IMR-90 (cell line): ENCODE measurements around the gene DDX31. TPM values are rescaled to one million over a fixed set of nuclear protein-coding genes. Genes with fewer than 3 reads are reported as not detected.

Experiments
- ATAC-seq: fragments of 200-7000 bp; cut with Tn5 transposase; 2 replicates; pipeline ENCODE4 v1.9.1; 2020; ENCODE audit warnings: low read depth, mild to moderate bottlenecking, moderate library complexity
- BruUV-seq: library from RNA; stranded (reverse); fragments of 400-500 nt; replicated peaks from 2 replicates; lab custom pipeline; 2021; lab: Mats Ljungman, UMichigan
- CTCF ChIA-PET: fragments of 300-600 bp; formaldehyde crosslinking; extraction: SDS; loops from one replicate; lab custom pipeline; 2021; ENCODE audit warnings: antibody characterized with exemption; lab: Yijun Ruan, JAX
- POLR2A ChIA-PET: fragments of 300-600 bp; sonication (Branson Sonifier 250); formaldehyde crosslinking; loops from one replicate; lab custom pipeline; 2022; ENCODE audit warnings: antibody characterized with exemption; ENCODE audit not compliant: unreplicated experiment; lab: Charles Lee
- DNase-seq: peaks from one replicate; pipeline ENCODE4 v3.0.0; 2013
- H2AFZ ChIP-seq: replicated peaks from 2 replicates; pipeline ENCODE3; 2013; ENCODE audit warnings: low read length, mild to moderate bottlenecking; ENCODE audit not compliant: poor library complexity
- H2AK5ac ChIP-seq: 2 replicates; pipeline ENCODE4 v1.6.1; 2013; ENCODE audit warnings: low read depth, low read length, inconsistent platforms
- H2AK9ac ChIP-seq: replicated peaks from 2 replicates; pipeline ENCODE3; 2013; ENCODE audit warnings: mild to moderate bottlenecking, low read depth, low read length, moderate library complexity; ENCODE audit not compliant: poor library complexity
- H2BK120ac ChIP-seq: 2 replicates; pipeline ENCODE4 v1.6.1; 2013; ENCODE audit warnings: low read depth, low read length, inconsistent platforms
- H2BK15ac ChIP-seq: 3 replicates; pipeline ENCODE4 v1.6.1; 2013; ENCODE audit warnings: low read depth, low read length, inconsistent platforms
- H2BK20ac ChIP-seq: 2 replicates; pipeline ENCODE4 v1.6.1; 2013; ENCODE audit warnings: low read depth, mild to moderate bottlenecking, inconsistent platforms, low read length, moderate library complexity
- H2BK5ac ChIP-seq: 2 replicates; pipeline ENCODE4 v1.6.1; 2013; ENCODE audit warnings: mild to moderate bottlenecking, low read depth, low read length, inconsistent platforms; ENCODE audit not compliant: poor library complexity, severe bottlenecking
- H3K14ac ChIP-seq: replicated peaks from 2 replicates; pipeline ENCODE4 v1.6.1; 2013; ENCODE audit warnings: low read depth, low read length, inconsistent platforms
- H3K18ac ChIP-seq: 2 replicates; pipeline ENCODE4 v1.6.1; 2013; ENCODE audit warnings: low read depth, low read length, control low read depth
- H3K23ac ChIP-seq: 2 replicates; pipeline ENCODE4 v1.6.1; 2013; ENCODE audit warnings: low read depth, low read length, inconsistent platforms
- H3K27ac ChIP-seq: 2 replicates; pipeline ENCODE4 v1.5.1; 2013; ENCODE audit warnings: mild to moderate bottlenecking, control low read depth, low read length; ENCODE audit not compliant: insufficient read depth
- H3K27me3 ChIP-seq: 2 replicates; pipeline ENCODE4 v1.6.1; 2013; ENCODE audit warnings: low read length; ENCODE audit not compliant: control insufficient read depth, insufficient read depth
- H3K36me3 ChIP-seq: 2 replicates; pipeline ENCODE4 v1.6.1; 2013; ENCODE audit warnings: low read length, mixed read lengths; ENCODE audit not compliant: control insufficient read depth, insufficient read depth
- H3K4ac ChIP-seq: 2 replicates; pipeline ENCODE4 v1.6.1; 2013; ENCODE audit warnings: low read depth, low read length, inconsistent platforms
- H3K4me1 ChIP-seq: 2 replicates; pipeline ENCODE4 v1.6.1; 2013; ENCODE audit warnings: low read length, mixed read lengths; ENCODE audit not compliant: control insufficient read depth, insufficient read depth
- H3K4me2 ChIP-seq: 2 replicates; pipeline ENCODE4 v1.6.1; 2013; ENCODE audit warnings: low read depth, mild to moderate bottlenecking, control low read depth, low read length, moderate library complexity
- H3K4me3 ChIP-seq: 2 replicates; pipeline ENCODE4 v1.5.1; 2013; ENCODE audit warnings: low read depth, mild to moderate bottlenecking, control low read depth, low read length, moderate library complexity; ENCODE audit not compliant: insufficient read depth
- H3K56ac ChIP-seq: 2 replicates; pipeline ENCODE4 v1.6.1; 2013; ENCODE audit warnings: low read length, inconsistent platforms; ENCODE audit not compliant: insufficient read depth; ENCODE audit errors: extremely low read depth
- H3K79me1 ChIP-seq, 2 experiments: 2 replicates each; pipeline ENCODE4 v1.6.1; 2013; ENCODE audit warnings: low read length in 2 of 2, inconsistent platforms in 1 of 2, low read depth in 1 of 2
- H3K9ac ChIP-seq: 2 replicates; pipeline ENCODE4 v1.6.1; 2013; ENCODE audit warnings: low read depth, low read length, control low read depth
- H3K9me1 ChIP-seq: 2 replicates; pipeline ENCODE4 v1.6.1; 2013; ENCODE audit warnings: low read length, inconsistent platforms; ENCODE audit not compliant: insufficient read depth
- H3K9me3 ChIP-seq: 2 replicates; pipeline ENCODE4 v1.6.1; 2013; ENCODE audit warnings: low read length; ENCODE audit not compliant: control insufficient read depth, insufficient read depth
- H4K20me1 ChIP-seq: 2 replicates; pipeline ENCODE4 v1.6.1; 2013; ENCODE audit warnings: low read length, inconsistent platforms; ENCODE audit not compliant: insufficient read depth
- H4K5ac ChIP-seq: 2 replicates; pipeline ENCODE4 v1.6.1; 2013; ENCODE audit warnings: mild to moderate bottlenecking, low read depth, low read length, control low read depth
- H4K8ac ChIP-seq, 2 experiments: 2 replicates each; pipeline ENCODE4 v1.6.1; 2013; ENCODE audit warnings: low read depth in 2 of 2, low read length in 2 of 2, control low read depth in 1 of 2, inconsistent platforms in 1 of 2
- H4K91ac ChIP-seq: 2 replicates; pipeline ENCODE4 v1.6.1; 2013; ENCODE audit warnings: low read depth, low read length, inconsistent platforms; ENCODE audit not compliant: insufficient read depth
- CEBPB ChIP-seq: IDR thresholded peaks from 2 replicates; pipeline ENCODE4 v1.6.1; 2012; ENCODE audit warnings: low read depth, low read length, improper control_type of control experiment
- RCOR1 ChIP-seq: IDR thresholded peaks from 2 replicates; pipeline ENCODE4 v1.6.1; 2012; ENCODE audit warnings: mild to moderate bottlenecking, low read length, improper control_type of control experiment; ENCODE audit not compliant: insufficient replicate concordance
- WGBS, 2 experiments: methylation state at CpG; one replicate each; pipeline versions ENCODE4 v1.1.5 to v1.1.7; 2013; ENCODE audit warnings: missing lambda C conversion rate in 2 of 2; ENCODE audit not compliant: insufficient read length in 1 of 2; ENCODE audit errors: extremely low coverage in 2 of 2; 5-methylcytosine and 5-hydroxymethylcytosine counted together
- dilution Hi-C: fragments of 300-500 bp; cut with HindIII; formaldehyde crosslinking; loops from one replicate; pipeline ENCODE4 v1.14.3; 2018; ENCODE audit warnings: low sequenced_read_pairs; ENCODE audit not compliant: unreplicated experiment
- in situ Hi-C: fragments of 300-500 bp; cut with MboI; formaldehyde crosslinking; loops from 3 replicates; pipeline ENCODE4 v1.14.3; 2019; ENCODE audit warnings: low sequenced_read_pairs, inconsistent platforms, mixed read lengths
- intact Hi-C: fragments of 100-400 bp; cut with micrococcal nuclease; formaldehyde crosslinking; loops from 2 replicates; pipeline ENCODE4 v1.10.0; 2022
- polyA plus RNA-seq, 3 experiments: library from polyadenylated mRNA; depleted of rRNA; stranded (reverse); fragments of >200 nt; gene quantifications; 2 replicates each; pipeline ENCODE4 v1.2.3, GENCODE V29; 2012; ENCODE audit warnings: low replicate concordance in 1 of 3
- total RNA-seq: library from RNA; depleted of rRNA; stranded (reverse); fragments of >200 nt; gene quantifications from 2 replicates; pipeline ENCODE4 v1.2.3, GENCODE V29; 2012

Gene DDX31
- total and polyA plus RNA-seq, 2 of the 4 experiments (the other 2 are of a cell fraction): 10.7 to 14.0 TPM

DNA sequence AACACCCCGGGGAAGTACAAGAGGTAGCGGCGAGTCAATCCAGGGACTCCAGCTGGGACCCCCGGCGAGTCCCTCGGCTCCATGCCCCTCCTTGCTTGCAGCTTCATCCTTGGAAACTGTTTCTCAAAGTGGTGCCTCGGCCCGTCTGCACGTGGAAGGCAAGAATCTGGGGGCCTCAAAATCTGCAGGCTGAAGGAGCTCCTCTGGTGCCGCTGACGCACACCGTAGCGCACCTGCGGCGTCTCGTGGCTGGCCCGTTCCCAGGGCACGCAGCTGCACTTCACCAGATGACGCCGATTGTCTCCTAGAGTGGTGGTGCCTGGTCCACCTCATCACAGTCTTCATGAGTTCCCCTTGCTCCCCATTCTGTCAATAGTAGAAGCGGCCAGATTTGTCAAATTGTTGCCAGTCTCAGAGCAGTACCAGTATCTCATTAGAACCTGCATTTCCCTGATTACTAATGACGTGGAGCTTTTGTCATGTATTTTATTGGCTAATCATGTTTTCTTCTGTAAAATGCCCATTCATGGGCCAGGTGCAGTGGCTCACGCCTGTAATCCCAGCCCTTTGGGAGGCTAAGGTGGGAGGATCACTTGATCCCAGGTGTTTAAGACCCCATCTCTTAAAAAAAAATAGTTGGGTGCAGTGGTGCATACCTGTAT is 39.1 kb upstream of the DDX31 start:
- no peaks in the 10 kb centered on the region for H3K9me1 ChIP-seq
- no peak overlapping the region for H3K9ac ChIP-seq
- H3K79me1 ChIP-seq: no peaks in the 10 kb centered on the region
- no peaks in the 10 kb centered on the region for H4K20me1 ChIP-seq
- no peak overlapping the region for H2BK120ac ChIP-seq
- no peak for ATAC-seq
- H2BK15ac ChIP-seq: no peak overlapping the region
- no peak overlapping the region for H3K4me2 ChIP-seq
- H3K27ac ChIP-seq: no peak overlapping the region
- no peak overlapping the region for H2BK5ac ChIP-seq
- no peaks in the 10 kb centered on the region for H3K36me3 ChIP-seq
- dilution Hi-C loops (no loop called here), in situ Hi-C loops (no loop called here), intact Hi-C loops (no loop called here)
- no peak for DNase-seq
- no peak overlapping the region for H3K18ac ChIP-seq
- BruUV-seq: no TSS peak
- no peaks in the 10 kb centered on the region for H3K9me3 ChIP-seq
- H3K23ac ChIP-seq: no peak overlapping the region
- no peak overlapping the region for H4K8ac ChIP-seq
- no peak overlapping the region for H3K14ac ChIP-seq
- H2AK9ac ChIP-seq: no peak overlapping the region
- no peak overlapping the region for H4K5ac ChIP-seq
- no peaks in the 10 kb centered on the region for H3K4me1 ChIP-seq
- no peak overlapping the region for H2AK5ac ChIP-seq
- H3K27me3 ChIP-seq: peaks cover 12% of the 10 kb centered on the region
- whole genome bisulfite sequencing, 2 experiments: 83% methylated on average over 19 of the region's 23 CpGs; no CpG with 5 or more reads in 1 of the 2 experiments
- POLR2A ChIA-PET: no interaction called here
- CTCF ChIA-PET: interaction anchor here (0.6 to 0.7 kb wide), 2 partner anchors 14 to 77 kb away, joined by 3 read pairs; no protein-coding TSS in a partner anchor
- no peak overlapping the region for H4K91ac ChIP-seq
- no peak overlapping the region for H3K56ac ChIP-seq
- H3K4ac ChIP-seq: no peak overlapping the region
- TF ChIP-seq CEBPB (no peak), RCOR1 (no peak)
- no peak overlapping the region for H2AFZ ChIP-seq
- no peak overlapping the region for H2BK20ac ChIP-seq
- no peak overlapping the region for H3K4me3 ChIP-seq
